ENCODE data around the gene GAL. TPM values are rescaled to one million over a fixed set of nuclear protein-coding genes. Genes with fewer than 3 reads are reported as not detected.

Gene GAL
- total RNA-seq, 1 donor from 2014 or later, result 1.5 TPM

DNA sequence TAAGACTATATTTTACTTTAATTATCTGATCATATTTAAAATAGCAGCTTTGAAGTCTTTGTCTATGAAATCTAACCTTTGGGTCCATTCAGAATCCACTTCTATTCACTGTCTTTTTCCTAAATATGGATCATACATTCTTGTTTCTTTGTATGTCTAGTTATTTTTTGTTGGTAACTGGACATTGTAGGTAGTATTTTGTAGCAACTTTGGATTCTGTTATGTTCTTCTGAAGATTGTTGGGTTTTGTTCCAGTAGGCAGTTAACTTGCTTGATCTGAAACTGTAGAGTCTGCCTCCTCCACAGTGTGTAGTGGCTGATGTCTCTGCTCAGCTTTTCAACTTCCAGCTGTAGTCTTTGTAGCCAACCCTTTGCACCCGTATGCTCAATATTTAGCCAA, 37.5 kb upstream of the GAL start:
- TF ChIP-seq, protein P1, sequence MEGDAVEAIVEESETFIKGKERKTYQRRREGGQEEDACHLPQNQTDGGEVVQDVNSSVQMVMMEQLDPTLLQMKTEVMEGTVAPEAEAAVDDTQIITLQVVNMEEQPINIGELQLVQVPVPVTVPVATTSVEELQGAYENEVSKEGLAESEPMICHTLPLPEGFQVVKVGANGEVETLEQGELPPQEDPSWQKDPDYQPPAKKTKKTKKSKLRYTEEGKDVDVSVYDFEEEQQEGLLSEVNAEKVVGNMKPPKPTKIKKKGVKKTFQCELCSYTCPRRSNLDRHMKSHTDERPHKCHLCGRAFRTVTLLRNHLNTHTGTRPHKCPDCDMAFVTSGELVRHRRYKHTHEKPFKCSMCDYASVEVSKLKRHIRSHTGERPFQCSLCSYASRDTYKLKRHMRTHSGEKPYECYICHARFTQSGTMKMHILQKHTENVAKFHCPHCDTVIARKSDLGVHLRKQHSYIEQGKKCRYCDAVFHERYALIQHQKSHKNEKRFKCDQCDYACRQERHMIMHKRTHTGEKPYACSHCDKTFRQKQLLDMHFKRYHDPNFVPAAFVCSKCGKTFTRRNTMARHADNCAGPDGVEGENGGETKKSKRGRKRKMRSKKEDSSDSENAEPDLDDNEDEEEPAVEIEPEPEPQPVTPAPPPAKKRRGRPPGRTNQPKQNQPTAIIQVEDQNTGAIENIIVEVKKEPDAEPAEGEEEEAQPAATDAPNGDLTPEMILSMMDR (IDR thresholded peaks at IDR 0.05; ENCODE audit: unreplicated experiment), result no peak
- H3K4me1 Mint-ChIP-seq (ENCODE audit: low read depth), result no peaks in the 10 kb centered on the region
- H3K9me3 Mint-ChIP-seq (ENCODE audit: low read depth), result peaks cover 12% of the 10 kb centered on the region
- H3K27ac Mint-ChIP-seq, result no peak overlapping the region
- DNase-seq (ENCODE audit: low spot score, unreplicated experiment), result no peak
- peaks cover 17% of the 10 kb centered on the region for H3K27me3 Mint-ChIP-seq
- H3K36me3 Mint-ChIP-seq (ENCODE audit: insufficient read depth), result no peaks in the 10 kb centered on the region
- H3K4me3 Mint-ChIP-seq (ENCODE audit: low read depth), result no peak overlapping the region

DNA sequence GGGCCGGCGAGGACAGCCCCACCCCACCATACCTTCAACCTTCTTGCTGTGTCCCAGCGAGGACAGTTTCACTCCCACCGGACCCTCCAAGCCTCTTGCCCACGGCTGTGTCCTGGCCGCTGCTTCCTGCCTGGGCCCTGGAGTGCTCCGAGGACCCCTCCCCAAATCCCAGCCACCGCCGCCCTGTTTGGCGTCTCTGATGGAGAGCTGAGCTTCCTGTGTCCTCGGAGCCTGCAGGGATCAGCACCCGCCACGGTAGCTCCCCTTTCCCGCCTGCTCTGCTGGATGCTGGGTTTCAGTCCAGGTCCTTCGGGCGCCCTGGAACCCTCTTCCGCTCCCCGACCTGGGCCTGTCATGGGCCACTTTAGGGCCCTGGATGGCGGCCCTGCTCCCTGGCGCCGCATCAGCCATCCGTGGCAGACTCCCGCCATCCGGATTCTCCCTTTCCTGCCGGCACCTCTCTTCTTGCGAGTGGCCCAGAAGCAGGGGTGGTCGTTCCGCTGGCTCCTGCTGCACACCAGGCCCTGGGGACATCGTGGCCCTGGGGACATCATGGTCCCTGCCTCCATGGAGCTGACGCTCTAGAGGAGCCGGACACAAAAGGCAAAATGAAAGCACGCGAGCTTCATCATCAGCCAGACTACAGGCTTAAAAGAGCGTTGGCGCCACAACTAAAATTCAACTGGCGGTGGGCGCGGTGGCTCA, 34.3 kb upstream of the GAL start:
- no peak for DNase-seq (ENCODE audit: low spot score, unreplicated experiment)
- Mint-ChIP-seq H3K27ac (no peak overlapping the region), H3K4me1 (ENCODE audit: low read depth) (no peaks in the 10 kb centered on the region), H3K27me3 (peaks cover 10% of the 10 kb centered on the region), H3K4me3 (ENCODE audit: low read depth) (no peak overlapping the region), H3K9me3 (ENCODE audit: low read depth) (peaks cover 12% of the 10 kb centered on the region), H3K36me3 (ENCODE audit: insufficient read depth) (no peaks in the 10 kb centered on the region)
- TF ChIP-seq, protein P1 (IDR thresholded peaks at IDR 0.05; ENCODE audit: unreplicated experiment), result no peak

DNA sequence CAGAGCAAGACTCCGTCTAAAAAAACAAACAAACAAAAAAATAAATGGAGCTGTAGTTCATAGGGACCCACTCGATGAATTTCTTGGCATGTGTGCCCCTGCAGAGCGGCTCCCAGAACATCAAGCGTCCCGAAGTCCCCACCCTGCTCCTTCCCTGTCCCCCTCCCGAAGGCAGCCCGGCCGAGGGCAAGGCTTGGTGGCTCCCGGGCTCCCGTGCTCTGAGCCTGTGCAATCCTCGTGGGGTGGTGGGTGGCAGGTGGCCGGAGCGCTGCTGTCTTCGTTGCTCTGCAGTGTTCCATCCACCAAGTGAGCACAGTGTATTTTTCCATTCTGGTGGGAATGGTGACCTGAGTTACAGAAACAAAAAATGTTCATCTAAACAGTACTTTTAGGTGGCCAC, 33.5 kb upstream of the GAL start:
- Mint-ChIP-seq H3K36me3 (ENCODE audit: insufficient read depth) (no peaks in the 10 kb centered on the region), H3K4me1 (ENCODE audit: low read depth) (no peaks in the 10 kb centered on the region), H3K27me3 (peaks cover 10% of the 10 kb centered on the region), H3K4me3 (ENCODE audit: low read depth) (no peak overlapping the region), H3K27ac (no peak overlapping the region), H3K9me3 (ENCODE audit: low read depth) (peaks cover 12% of the 10 kb centered on the region)
- TF ChIP-seq, protein P1 (IDR thresholded peaks at IDR 0.05; ENCODE audit: unreplicated experiment), result no peak
- no peak for DNase-seq (ENCODE audit: low spot score, unreplicated experiment)

DNA sequence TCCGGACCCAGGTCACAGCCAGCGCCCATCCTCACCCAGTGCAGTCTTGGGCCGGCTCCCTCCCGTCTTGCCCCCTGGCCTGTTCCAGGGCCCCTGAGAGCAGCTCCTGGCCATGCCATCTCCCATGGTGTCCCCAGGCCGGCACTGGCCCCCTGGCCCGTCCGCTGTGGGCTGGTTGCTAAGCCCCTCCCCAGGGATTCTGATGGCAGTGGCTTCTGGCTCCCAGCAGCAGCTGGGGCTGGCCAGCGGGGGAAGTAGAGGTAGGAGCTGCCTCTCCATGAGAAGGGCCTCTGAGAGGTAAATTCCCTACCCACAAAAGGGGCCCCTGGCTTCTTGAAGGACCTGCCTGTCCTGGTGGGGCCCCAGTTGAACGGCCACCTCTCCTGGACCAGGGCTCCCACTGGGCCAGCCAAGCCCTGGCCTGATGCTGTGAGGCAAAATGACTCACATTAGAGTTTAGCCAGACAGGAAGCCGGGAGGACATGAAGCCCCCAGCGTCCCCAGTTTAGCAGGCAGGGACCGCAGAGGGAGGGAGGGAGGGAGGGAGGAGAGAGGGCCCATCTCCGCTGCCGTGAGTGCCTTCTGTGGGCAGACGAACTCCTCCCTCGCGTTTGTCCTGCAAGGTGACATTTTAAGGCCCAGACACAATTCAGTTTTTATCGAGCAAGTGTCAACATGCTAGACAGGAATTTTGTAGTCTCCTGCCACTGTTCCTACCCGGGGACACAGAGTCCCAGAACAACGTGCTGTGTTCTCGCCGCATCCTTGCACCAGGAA, 32.9 kb upstream of the GAL start:
- H3K4me3 Mint-ChIP-seq (ENCODE audit: low read depth), result no peak overlapping the region
- TF ChIP-seq, protein P1 (IDR thresholded peaks at IDR 0.05; ENCODE audit: unreplicated experiment), result no peak
- H3K27me3 Mint-ChIP-seq, result peaks cover 8% of the 10 kb centered on the region
- DNase-seq (ENCODE audit: low spot score, unreplicated experiment), result no peak
- no peak overlapping the region for H3K27ac Mint-ChIP-seq
- H3K9me3 Mint-ChIP-seq (ENCODE audit: low read depth), result peaks cover 8% of the 10 kb centered on the region
- H3K36me3 Mint-ChIP-seq (ENCODE audit: insufficient read depth), result no peaks in the 10 kb centered on the region
- peaks cover 1% of the 10 kb centered on the region for H3K4me1 Mint-ChIP-seq (ENCODE audit: low read depth)

GRCh38 chr11:68651985-68652682, 32.2 kb upstream of the GAL start:
- Mint-ChIP-seq H3K27ac (no peak overlapping the region), H3K27me3 (peaks cover 7% of the 10 kb centered on the region), H3K4me3 (ENCODE audit: low read depth) (no peak overlapping the region), H3K9me3 (ENCODE audit: low read depth) (peaks cover 4% of the 10 kb centered on the region), H3K4me1 (ENCODE audit: low read depth) (peaks cover 1% of the 10 kb centered on the region), H3K36me3 (ENCODE audit: insufficient read depth) (no peaks in the 10 kb centered on the region)
- TF ChIP-seq, protein P1 (IDR thresholded peaks at IDR 0.05; ENCODE audit: unreplicated experiment), result no peak
- no peak for DNase-seq (ENCODE audit: low spot score, unreplicated experiment)

All from progenitor cell of endocrine pancreas (in vitro differentiated cells).